Endothelial cell of umbilical vein (primary cell): ENCODE measurements around the gene CRIM1.

Source experiments
- CTCF ChIP-seq, 2 donors: IDR thresholded peaks; 1 replicate in 1 of 2; 2 replicates in 1 of 2; pipeline ENCODE4 v1.5.1; 2011; ENCODE audit warnings: low read length in 2 of 2, mild to moderate bottlenecking in 2 of 2, moderate library complexity in 2 of 2, control low read depth in 1 of 2, inconsistent platforms in 1 of 2, low read depth in 1 of 2; ENCODE audit not compliant: insufficient read depth in 1 of 2; ENCODE audit errors: extremely low read depth in 1 of 2
- POLR2A ChIP-seq: IDR thresholded peaks from 2 replicates; pipeline ENCODE4 v1.6.1; 2012; ENCODE audit warnings: low read depth, mild to moderate bottlenecking, control low read depth, low read length
- POLR2AphosphoS5 ChIP-seq: IDR thresholded peaks from 2 replicates; pipeline ENCODE4 v1.6.1; 2012; ENCODE audit warnings: low read depth, mild to moderate bottlenecking, control low read depth, low read length, moderate library complexity; ENCODE audit not compliant: insufficient read depth

DNA sequence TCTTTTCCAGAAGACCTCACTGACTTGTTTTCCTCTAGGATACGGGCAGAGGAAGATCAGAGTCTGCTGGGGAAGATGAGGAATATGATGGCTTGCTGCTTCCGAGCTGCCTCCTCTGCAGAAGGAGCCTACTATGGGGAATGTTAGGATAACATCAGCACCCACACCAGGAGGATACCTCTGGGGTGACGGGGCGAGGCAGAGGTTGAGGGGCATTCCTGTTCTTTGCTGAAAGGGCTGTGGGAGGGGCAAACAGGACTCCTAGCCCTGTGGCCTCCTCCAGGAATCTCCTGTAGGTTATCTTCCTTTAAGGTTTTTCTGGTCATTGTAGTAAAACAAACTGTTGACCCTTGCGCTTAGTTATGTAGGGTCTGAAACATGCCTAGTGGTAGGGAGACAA lies 102.5 kb downstream of the CRIM1 start:
- TF ChIP-seq POLR2AphosphoS5 (no peak), CTCF (IDR thresholded peaks at IDR 0.05; ENCODE audit: extremely low read depth in 1 of 2, insufficient read depth in 1 of 2, low read depth in 1 of 2, low read length in 2 of 2) (no peak), POLR2A (no peak)
